Fibroblast of peridontal ligament (primary cell): ENCODE results near the gene ADAM8.
"Not testable (repeated sequence)": the region's sequence is repeated elsewhere in the genome, so short reads cannot be mapped to it uniquely, and the experiment has no call there.

Experiments
- DNase-seq: peaks from one replicate; pipeline ENCODE4 v3.0.0-alpha.2; 2010; ENCODE audit errors: extremely low read depth

Gene ADAM8

GRCh38 chr10:133231244-133231945 lies 45.3 kb downstream of the ADAM8 start:
- DNase-seq: no peak

GRCh38 chr10:133230387-133231195 lies 46.1 kb downstream of the ADAM8 start:
- no peak for DNase-seq

GRCh38 chr10:133230044-133230361 lies 46.7 kb downstream of the ADAM8 start, which contains the start of gene UTF1:
Gene UTF1, plus strand, starts transcription at chr10:133230217. Its CDS starts 72 bp downstream, at chr10:133230289.
- no peak for DNase-seq

GRCh38 chr10:133229265-133230043 lies 47.2 kb downstream of the ADAM8 start:
- no peak for DNase-seq

GRCh38 chr10:133227256-133227655 lies 49.4 kb downstream of the ADAM8 start:
- DNase-seq: no peak

- no peak for DNase-seq
Observed at GRCh38 chr10:133226251-133226808, 50.3 kb downstream of the ADAM8 start.

- no peak for DNase-seq
Observed at GRCh38 chr10:133225707-133226191, 50.9 kb downstream of the ADAM8 start.

- DNase-seq: no peak
Observed at GRCh38 chr10:133224756-133225372, 51.8 kb downstream of the ADAM8 start.

- DNase-seq: no peak
Observed at GRCh38 chr10:133224076-133224475, 52.6 kb downstream of the ADAM8 start.

GRCh38 chr10:133221756-133222155 lies 54.9 kb downstream of the ADAM8 start:
- DNase-seq: not testable (repeated sequence)

- no peak for DNase-seq
Observed at GRCh38 chr10:133221331-133221730, 55.3 kb downstream of the ADAM8 start.

- no peak for DNase-seq
Observed at GRCh38 chr10:133219782-133220181, 56.9 kb downstream of the ADAM8 start.

GRCh38 chr10:133218891-133219290 lies 57.8 kb downstream of the ADAM8 start:
- no peak for DNase-seq

- no peak for DNase-seq
Observed at GRCh38 chr10:133217800-133218589, 58.7 kb downstream of the ADAM8 start.

- no peak for DNase-seq
Observed at GRCh38 chr10:133216776-133217175, 59.9 kb downstream of the ADAM8 start.

- no peak for DNase-seq
Observed at GRCh38 chr10:133215586-133215985, 61.1 kb downstream of the ADAM8 start.

GRCh38 chr10:133214468-133215410 lies 61.9 kb downstream of the ADAM8 start:
- no peak for DNase-seq

- no peak for DNase-seq
Observed at GRCh38 chr10:133213641-133214467, 62.8 kb downstream of the ADAM8 start.
